Stimulated activated CD8-positive, alpha-beta memory T cell treated with anti-CD3 and anti-CD28 coated beads, Interleukin-7, amount 100 ng/mL, for 48 hours (primary cell): ENCODE data around the gene PODXL.
"Not testable (repeated sequence)": the region's sequence is repeated elsewhere in the genome, so short reads cannot be mapped to it uniquely, and the experiment has no call there.

Source experiments
- DNase-seq, 2 donors: peaks; one replicate each; pipeline ENCODE4 v3.0.0-alpha.2; 2020; ENCODE audit warnings: low read depth in 1 of 2; ENCODE audit errors: extremely low read depth in 1 of 2

Gene PODXL

DNA sequence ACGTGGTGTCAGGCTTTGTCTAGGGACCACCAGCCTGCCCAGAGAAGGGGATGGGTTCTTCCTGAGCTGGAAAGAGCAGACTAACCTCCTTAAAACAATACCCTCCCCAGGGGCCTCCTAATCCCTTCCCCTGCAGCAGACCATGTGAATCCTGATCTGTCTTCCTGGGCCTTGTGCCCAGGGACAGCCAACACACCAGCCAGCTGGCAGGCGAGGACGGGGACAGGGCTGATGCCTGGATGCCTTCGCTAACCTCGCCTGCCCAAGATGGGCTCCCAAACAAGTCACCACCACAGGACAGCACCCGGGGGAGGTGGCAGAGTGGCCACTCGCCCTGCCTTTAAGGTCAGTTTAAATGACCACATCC lies 17.6 kb downstream of the PODXL start:
- no peak for DNase-seq

DNA sequence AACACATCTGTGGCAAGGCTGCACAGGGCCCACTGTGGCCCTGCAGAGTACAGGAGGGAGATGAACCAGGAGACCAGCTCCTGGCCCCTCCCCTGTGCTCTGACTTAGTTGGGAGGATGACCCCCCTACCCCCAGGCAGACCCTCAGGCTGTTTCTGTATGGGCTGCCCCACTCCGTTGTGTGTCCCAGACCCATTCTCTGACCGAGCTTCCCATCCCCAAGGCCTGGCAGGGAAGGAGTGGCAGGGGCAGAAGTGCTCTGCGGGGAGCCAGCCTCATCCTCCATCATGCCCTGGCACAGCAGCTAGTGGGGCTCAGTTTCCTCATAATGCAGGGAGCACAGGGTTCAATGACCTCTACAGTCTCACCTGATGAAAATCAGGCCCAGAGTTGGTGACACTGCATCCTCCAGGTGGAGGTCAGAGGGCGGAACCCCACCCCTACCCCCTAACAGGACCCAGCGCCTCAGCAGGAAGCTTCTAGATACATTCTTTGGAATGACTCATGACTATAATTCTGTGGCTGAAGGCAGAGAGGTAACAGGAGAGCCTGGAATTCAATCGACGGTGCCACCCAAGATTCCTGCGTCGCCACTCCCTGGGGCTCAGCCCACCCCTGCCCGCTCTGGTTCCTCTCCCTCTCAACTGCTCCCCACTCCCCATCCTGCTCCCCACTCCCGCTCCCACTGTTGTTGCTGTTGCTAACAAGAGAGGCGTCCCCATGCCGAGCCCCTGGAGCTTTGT lies 18.2 kb downstream of the PODXL start:
- DNase-seq, result no peak

DNA sequence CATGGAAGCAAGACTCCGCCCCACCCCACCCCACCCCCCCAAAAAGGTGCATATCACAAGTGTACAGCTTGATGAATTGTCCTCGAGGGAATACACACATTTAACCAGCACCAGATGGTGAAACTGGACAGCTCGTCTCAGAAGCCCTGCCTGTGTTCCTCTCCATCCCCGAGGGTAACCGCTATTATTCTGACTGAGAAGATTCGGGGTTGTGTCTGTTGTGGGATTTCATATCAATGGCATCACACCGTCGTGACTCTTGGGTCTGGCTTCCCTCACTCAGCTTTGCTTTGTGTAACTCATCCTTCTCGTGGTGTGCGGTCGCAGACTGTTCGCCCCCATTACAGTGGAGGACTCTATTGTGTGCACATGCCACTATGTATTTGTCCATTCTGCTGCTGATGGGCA lies 18.9 kb downstream of the PODXL start:
- no peak for DNase-seq

DNA sequence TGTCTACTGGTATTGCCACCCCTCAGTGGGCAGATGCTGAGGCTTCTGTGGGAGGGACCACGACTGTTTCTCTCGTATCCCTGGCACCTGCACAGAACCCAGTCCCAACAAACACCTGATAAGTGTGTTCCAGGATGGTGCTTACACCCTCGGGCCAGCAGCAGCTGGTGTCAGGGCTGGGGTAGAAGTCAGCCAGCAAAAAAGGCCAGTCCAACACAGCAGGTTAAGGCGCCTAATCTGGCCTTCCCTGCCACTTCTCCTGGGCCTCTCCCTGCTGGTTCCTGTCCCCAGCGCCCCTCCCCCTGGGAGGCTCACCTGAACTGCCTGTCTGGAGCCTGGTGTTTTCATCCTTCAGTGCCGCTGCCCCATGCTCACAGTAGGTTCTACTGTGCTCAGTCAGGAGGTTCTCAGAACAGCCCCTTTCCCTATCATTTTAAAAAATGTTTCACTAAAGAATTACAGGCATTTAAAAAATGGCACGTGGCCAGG lies 20.0 kb downstream of the PODXL start:
- no peak for DNase-seq

DNA sequence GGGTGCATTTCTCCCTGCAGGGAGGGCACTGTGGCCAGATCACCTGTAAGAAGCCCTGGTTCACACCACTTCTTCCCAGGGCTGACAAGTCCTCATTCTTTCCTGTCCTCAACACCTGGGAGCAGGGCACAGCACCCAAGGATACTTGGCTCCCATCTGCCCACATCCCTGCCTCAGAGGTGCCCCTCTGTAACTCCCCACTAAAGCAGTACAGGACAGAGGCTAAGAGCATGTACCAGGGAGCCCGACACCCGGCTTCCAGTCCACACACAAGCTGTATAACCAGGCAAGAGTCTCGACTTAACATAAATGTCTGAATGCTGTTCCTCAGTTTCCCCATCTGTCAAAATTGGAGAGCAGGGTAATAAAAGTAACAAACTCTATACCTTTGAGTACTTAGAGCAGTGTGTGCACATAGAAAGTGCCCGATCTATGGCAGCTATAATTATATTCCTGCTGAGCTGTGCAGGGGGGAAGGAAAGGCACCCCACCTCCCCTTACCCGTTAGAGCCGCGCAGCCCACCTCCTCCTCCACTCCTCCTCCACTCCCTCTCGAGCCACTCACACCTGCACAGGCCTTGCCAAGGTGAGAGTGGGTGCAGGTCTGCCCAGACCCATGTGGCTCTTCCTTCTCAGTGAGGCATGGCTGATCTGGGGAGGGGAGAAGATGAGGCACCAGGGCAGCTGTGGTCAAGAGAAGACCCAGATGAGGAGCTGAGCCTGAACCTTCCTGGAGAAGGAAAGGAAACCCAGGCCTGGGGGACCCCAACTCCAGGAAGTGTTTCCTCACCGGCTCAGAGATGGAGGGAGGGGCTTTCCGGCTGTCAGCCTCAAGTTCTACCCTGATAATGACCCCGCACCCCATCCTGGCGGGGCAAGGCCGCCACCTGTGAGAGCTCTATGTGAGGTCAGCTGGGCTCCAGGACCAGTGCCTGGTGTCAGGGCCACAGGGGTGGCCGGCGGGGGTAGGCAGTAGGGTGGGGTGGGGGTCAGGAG lies 22.6 kb downstream of the PODXL start:
- no peak for DNase-seq

DNA sequence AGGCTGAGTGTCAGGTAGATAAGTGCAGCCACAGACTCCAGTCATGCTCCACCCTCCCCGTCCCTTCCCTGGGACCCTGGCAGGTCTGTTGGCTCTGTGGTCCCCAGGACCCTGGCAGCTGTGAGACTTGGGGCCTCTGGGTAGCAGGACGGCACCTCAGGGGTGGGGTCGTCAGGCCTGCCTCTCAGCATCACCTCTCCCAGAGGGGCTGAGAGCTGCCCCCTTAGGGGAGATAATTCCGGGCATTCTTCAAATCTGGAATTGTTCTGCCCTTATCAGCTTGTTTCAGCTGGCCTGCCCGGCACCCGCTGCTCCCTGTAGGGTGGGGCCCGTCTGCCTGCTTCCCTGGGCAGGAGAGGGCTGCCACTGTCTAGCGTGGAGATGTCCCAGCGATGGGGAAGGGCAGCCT lies 23.3 kb downstream of the PODXL start:
- DNase-seq, result no peak

DNA sequence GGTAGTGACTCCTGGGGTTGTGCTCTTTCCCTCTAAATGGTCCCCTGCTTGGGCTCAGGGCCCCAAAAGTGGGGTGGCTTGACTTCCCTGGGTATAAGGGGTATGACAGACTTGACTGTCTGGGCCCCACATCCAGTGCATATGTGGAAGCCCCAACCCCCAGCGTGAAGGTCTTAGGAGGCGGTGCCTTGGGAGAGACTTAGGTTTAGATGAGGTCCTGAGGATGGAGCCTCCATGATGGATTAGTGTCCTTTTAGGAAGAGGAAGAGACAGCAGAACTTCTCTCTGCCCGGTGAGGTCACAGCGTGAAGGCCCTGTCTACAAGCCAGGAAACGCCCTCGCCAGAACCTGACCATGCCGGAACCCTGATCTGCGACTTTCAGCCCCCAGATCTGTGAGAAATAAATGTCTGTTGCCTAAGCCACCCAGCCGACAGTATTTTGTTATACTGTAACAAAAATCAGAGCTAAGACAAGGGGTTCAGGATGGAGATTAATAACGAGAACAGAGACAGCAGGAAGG lies 23.8 kb downstream of the PODXL start:
- no peak for DNase-seq

DNA sequence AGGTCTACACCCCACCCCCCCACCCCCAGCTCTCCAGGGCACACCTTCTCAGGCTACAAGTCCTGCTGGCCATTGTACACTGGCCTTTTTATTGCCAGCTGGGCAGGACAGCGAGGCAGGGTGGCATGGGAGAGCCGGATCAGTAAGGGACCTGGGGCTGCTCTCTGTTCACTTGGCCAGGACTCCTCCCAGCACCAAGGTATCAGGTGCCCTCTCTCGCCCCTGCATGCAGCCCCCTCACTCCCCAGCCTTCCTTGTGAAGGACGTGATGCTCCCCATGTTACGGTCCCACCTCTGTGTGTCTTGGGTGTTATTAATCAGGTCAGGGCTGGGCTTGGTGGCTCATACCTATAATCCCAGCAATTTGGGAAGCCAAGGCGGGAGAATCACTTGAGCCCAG lies 26.3 kb downstream of the PODXL start:
- no peak for DNase-seq

DNA sequence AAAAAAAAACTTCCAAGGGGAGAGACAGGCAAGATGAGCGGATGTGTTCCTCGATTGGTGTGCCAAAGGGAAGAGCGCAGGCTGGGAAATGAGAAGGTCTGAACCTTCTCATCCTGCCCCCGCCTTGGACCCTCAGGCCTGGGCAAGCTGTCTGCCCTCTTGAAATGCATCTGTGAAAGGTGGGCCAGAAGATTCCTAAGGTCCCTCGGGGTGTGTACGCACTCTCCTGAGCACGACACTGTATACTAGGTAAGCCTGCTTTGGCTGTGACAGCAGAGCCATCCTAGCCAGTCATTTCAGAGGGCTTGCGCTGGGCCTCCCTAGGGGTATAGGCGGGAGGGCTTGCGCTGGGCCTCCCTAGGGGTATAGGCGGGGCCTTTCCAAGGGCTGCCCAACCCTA lies 26.8 kb downstream of the PODXL start:
- DNase-seq, result no peak

DNA sequence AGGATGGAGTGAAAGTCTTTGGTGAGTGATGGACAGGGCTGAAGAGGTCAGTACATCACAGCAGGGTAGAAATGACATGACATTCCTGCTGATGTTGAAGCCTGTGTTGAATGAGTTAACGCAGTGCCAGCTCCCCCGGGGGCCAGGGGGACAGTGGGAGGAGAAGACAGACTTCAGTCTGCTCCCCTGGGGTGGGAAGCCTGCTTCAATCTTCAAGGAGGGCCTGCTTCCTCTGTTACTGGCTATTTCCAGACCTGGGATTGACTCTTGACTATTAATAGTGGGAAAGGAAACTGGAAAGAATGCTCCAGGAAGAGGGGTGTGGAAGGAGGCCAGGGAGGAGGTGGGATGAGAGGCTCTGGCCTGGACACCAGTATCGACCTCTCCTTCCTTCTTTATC lies 27.2 kb downstream of the PODXL start:
- DNase-seq, result no peak

DNA sequence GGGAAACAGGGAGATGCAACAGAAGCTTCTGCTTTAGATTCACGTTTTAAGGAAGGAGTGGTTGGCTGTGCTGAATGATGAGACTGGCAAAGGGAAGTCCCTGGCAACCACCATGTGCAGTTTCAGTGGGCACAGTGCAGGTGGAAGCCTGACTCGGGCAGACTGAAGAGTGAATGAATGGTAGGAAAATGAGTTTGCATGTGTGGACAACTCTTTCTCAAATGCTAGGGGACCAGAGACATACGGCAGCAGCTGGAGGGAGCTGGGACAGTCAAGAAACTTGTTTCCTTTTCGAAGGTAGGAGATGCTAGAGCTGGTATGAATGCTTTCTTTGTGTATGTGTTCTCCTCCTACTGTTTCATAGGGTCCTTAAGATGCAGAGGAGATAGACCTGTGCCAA lies 29.0 kb downstream of the PODXL start:
- no peak for DNase-seq

DNA sequence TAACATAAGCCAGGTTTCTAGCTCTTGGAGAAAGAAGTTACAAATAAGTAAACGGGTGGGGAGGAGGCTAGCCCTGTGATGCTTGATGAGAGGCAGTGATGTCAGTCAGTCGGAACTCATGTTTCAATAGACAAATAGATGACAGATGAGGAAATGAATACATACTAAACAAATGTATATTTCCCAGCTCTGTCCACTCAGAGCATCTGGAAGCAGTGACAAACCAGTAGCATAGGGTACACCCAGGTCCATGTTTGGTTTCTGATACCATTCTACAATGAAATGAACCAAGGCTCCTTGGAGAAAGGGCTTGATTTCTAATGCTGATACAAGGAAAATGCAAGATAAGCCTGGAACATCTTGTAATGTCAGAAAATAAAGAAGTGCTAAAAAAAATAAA lies 30.6 kb downstream of the PODXL start:
- no peak for DNase-seq

DNA sequence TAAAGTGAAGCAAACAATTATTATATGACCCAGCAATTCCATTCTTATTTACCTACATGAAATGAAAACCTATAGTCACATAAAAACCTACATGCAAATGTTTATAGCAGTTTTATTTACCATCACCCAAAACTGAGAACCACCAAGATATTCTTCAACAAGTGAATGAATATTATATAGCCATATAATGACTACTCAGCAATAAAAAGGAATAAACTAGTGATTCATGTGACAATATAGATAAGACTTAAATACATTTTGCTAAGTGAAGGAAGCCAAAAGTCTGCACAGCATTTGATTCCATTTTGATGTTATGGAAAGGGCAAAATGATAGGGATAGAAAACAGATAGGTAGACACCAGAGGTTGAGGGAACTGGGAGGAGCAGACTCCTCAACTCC lies 31.7 kb downstream of the PODXL start:
- DNase-seq, result no peak

DNA sequence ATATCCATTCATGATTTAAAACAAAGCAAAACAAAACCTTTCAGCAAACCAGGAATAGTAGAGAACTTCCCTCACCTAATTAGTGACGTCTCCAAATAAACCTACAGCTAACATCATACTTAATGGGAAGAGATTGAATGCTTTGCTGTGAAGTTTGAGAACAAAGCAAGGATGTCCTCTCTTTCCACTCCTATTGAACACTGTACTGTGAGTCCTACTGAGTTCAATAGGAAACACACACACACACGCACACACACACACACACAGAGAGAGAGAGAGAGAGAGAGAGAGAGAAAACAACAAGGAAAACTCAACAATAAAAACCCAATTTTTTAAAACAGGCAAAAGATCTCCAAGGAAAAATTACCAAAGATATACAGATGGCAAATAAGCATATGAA lies 32.3 kb downstream of the PODXL start:
- DNase-seq, result no peak

DNA sequence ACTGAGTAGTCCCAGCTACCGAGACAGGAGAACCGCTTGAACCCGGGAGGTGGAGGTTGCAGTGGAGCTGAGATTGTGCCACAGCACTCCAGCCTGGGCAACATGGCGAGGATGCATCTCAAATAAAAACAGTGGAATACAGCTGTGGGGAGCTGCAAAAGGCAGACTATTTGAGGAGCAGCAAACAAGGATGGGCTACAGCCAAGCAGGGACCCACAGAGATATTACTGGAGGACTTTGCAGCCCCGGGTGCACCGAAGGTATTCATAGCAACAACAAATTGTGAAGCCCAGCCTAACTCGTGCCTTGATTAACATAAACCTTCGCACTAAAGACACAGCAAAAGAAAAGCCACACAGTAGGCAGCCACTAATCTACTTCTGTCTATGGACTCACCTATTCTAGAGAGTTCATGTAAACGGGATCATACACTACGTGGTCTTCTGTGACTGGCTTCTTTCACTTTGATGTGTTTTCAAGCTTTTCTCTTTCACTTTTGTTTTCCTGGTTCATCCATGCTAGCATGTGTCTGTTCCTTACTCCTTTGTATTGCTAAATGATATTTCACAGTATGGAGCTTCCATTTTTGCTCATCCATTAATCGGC lies 34.0 kb downstream of the PODXL start:
- DNase-seq, result no peak

DNA sequence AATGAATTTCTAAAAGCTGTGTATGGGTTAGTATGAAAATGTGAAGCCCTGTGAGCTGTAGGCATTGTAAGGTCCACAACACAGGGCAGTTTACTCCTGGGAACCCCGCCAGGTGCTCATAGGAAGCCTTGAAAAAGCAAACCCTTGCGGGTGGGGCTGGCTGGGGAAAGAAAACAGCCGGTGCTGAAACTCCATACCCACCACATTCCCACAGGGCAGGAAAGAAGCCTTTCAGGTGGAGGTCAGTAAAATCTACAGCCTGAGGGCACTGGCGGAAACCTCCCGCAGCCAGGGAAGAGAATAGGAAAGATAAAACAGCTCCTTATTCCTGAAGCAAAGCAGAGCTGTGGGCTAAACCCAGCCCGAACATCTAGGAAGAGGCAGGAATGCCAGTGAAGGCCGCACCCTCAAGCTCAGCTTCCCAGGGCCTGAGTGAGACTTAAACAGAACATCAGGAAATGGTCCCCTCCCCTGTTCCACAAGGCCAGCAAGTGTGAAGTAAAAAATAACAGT lies 34.7 kb downstream of the PODXL start:
- no peak for DNase-seq

DNA sequence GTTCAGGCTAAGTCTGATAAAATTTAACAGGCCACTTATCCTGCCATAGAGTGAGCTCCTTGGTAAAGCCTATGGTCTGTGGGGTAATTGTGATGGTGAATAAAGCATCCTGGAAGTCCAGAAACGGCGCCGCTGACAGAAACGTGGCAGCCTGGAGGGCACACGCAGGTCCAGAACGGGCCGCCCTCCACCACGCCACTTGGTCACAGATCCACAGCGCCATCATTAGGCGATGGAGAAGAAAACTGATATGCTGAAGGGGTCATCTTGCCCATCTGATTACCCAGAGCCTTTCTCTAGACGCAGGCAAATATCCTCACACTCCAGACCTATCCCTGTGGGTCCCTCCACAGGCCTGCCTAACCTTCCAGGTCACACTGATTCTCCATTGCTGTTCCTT lies 37.8 kb downstream of the PODXL start:
- DNase-seq, result no peak

DNA sequence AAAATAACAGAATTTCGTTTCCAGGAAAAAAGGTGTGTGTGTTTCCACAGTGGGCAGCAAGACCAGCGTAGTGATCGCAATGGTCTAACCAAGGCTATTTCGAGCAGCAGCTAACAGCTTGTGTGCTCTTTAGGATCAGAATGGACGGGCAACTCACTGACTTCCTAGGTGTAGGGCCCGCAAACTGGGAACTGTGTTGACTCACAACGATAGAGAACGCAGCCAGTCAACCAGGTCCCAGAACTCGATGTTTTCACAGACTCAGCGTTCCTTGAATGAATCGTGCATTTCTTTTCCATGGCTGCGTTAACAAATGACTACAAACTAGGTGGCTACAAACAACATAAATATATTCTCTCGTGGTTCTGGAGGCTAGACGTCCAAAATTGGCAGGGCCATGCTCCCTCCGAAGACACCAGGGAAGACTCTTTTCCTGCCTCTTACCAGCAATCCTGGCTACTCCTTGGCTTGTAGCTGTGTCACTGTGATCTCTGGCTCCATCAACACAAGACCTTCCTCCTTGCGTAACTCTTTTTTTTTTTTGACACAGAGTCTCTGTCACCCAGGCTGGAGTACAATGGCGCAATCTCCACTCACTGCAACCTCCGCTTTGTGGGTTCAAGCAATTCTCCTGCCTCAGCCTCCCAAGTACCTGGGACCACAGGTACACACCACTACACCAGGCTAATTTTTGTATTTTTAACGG lies 39.1 kb downstream of the PODXL start:
- no peak for DNase-seq

DNA sequence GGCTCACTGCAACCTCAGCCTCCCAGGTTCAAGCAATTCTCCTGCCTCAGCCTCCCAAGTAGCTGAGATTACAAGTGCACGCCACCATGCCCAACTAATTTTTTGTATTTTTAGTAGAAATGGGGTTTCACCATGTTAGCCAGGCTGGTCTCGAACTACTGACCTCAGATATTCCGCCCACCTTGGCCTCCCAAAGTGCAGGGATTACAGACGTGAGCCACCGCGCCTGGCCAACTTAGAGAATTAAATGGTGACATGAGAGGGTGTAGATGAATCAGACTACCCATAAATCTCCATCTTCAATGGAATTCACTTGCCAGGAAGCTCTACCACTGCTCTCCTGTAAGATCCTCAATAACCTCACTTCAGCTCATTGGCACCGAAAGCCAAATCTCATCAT lies 41.0 kb downstream of the PODXL start:
- DNase-seq, result not testable (repeated sequence)

DNA sequence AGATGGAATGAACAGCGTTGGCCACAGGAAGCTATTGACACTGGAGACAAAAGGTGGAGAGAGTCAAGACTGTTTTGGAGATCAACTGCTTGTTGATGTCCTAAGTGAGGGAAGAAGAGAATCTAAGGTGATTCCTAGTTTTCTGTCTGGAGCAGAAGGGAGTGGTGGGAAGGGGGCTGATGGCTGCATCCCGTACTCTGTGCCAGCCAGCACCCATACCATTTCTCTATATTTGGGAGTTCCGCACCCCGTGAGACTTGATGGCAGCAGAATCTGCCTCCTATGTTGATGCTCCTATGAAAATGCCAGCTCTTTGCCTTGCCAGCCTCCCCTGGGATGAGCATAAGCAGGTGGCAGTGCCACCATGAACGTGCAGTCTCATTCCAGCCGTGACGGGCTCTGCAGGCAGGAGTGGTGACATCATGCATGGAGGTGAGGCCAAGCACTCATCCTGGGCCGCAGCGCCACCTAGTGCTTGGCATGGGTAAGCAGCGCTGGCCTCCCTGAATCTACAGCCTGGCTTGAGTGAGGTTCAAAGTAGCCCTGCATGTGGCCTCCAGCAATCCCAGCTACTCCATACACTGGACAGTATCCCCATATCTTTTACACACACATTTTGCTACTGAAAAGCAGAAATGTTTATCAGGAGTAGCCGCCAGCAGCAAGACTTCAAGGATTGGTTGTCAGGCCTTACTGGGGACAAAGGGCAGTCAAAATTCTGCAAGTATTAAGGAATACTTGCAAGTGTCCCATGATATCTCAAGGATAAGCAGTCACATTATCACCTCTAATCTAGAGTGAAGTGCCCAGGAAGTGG lies 43.0 kb downstream of the PODXL start:
- DNase-seq, result peak; percentile 53 to 66
